Measurements from ENCODE around the gene PNN. TPM values are rescaled to one million over a fixed set of nuclear protein-coding genes. Genes with fewer than 3 reads are reported as not detected.
A peak's percentile ranks its signal among the peaks of the same experiment; 100 is the strongest.

Gene PNN
- total RNA-seq, 1 experiment from 2014 or later: 156 TPM

DNA sequence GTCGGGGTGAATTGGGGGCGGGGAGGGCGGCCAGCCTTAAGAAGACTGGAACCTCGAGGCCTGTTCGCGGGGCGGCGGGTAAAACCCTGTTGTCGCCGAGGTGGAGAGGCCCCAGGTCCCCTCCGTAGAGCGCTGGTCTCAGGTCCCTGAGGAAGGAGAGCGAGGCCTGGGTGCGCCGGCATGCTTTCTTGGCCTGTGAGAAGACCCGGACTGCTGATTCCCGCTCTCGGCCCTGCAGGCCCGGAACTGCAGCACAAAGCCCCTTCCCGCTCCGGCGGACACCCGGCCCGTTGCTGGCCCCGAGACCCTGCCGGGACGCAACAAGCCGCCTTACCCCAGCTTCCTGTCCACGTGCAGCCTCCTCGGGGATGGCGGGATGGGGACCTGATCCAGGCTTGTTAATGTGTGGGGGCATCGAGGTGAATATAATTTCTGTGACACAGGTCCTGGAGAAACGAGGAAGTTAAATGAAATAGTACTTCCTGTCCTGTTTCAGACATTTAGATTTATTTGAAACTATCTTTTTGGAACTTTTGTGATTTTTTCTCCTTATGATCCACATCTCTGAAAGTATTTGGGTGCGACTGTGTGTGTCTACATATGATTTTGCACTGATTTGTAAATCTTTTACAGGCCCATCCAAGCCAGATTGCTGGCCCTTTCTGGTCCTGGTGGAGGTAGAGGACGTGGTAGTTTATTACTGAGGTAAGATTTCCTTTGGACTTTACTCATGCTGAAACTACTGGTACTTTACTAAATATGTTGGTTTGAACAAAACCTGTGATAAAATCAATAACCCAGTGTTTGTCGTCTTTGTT lies 600 bp downstream of the PNN start (continued):
- TF ChIP-seq, protein P1, sequence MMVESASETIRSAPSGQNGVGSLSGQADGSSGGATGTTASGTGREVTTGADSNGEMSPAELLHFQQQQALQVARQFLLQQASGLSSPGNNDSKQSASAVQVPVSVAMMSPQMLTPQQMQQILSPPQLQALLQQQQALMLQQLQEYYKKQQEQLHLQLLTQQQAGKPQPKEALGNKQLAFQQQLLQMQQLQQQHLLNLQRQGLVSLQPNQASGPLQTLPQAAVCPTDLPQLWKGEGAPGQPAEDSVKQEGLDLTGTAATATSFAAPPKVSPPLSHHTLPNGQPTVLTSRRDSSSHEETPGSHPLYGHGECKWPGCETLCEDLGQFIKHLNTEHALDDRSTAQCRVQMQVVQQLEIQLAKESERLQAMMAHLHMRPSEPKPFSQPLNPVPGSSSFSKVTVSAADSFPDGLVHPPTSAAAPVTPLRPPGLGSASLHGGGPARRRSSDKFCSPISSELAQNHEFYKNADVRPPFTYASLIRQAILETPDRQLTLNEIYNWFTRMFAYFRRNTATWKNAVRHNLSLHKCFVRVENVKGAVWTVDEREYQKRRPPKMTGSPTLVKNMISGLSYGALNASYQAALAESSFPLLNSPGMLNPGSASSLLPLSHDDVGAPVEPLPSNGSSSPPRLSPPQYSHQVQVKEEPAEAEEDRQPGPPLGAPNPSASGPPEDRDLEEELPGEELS (CRISPR knock-in tag; IDR thresholded peaks at IDR 0.05): 0 out of 2 replicates have a peak, but pooled peaks have one; percentile 15
- no peak for TF ChIP-seq ZNF263 (CRISPR knock-in tag; IDR thresholded peaks at IDR 0.05; ENCODE audit: low read depth)
- TF ChIP-seq SP1 (CRISPR knock-in tag; conservative IDR thresholded peaks at IDR 0.05): no peak

DNA sequence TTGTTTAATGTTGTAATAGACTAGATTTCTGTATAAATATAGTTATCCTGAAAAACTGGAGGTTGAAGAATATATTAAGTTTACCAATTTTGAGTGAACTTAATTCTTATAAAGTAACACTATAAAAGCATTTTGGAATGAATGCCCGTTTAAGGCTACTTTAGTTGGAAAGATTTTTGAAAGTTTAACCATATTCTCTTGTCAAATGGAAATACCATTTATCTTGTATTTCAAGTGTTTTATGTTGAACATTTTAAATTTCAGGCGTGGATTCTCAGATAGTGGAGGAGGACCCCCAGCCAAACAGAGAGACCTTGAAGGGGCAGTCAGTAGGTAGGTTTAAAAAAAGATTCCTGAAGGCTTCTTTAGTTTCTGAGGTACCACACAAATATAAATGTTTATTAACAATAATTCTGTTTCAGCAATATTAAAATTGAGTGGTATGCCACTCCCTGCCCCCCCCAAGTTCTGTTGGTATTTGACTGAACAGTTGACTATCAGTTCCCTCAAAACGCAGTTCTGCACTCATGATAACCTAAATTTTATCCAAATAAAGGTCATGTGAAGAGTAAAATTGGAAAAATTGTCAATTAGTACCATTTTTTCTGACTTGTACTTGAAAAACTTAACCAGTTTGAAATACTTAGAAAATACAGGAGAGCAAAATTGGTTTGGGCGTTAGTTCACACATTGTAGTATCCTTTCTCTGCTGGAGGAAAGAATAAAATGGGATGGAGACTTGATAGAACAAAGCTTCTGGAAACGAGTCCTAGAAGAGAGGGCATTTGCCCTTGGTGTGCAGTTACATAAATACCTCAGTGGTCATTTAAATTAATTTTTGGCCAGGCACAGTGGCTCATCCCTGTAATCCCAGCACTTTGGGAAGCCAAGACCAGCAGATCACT lies 1.5 kb downstream of the PNN start:
- H3K9me3 Mint-ChIP-seq: no peaks in the 10 kb centered on the region
- no peak for DNase-seq (ENCODE audit: low spot score)
- peak overlapping the region; percentile 98 for H3K4me3 Mint-ChIP-seq
- POLR2A ChIA-PET: no interaction called here
- peaks cover 29% of the 10 kb centered on the region for H3K4me1 Mint-ChIP-seq
- TF ChIP-seq CREB1 (CRISPR knock-in tag; IDR thresholded peaks at IDR 0.05) (no peak), ZNF416 (CRISPR knock-in tag; IDR thresholded peaks at IDR 0.05) (0 out of 2 replicates have a peak, but pooled peaks have one; percentile 31), NFATC4 (CRISPR knock-in tag; IDR thresholded peaks at IDR 0.05) (no peak)
- ATAC-seq: no peak
- CTCF ChIA-PET: no interaction called here
- H3K36me3 Mint-ChIP-seq: peaks cover 3% of the 10 kb centered on the region
- peak overlapping the region; percentile 100 for H3K27ac Mint-ChIP-seq
- H3K27me3 Mint-ChIP-seq (ENCODE audit: low read depth): no peaks in the 10 kb centered on the region

DNA sequence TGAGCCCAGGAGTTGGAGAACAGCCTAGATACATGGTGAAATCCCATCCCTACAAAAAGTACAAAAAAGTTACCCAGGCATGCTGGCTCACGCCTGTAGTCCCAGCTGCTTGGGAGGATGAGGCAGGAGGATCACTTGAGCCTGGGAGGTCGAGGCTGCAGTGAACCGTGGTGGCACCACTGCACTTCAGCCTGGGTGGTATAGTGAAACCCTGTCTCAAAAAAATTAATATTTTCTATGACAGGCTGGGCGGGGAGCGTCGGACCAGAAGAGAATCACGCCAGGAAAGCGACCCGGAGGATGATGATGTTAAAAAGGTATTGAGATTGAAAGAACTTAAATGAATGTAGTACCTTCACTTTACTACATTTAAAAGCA lies 2.1 kb downstream of the PNN start:
- ATAC-seq (no peak), DNase-seq (ENCODE audit: low spot score) (no peak)
- no peak for TF ChIP-seq JUN (CRISPR knock-in tag; IDR thresholded peaks at IDR 0.05)
- TF ChIP-seq, protein P2, sequence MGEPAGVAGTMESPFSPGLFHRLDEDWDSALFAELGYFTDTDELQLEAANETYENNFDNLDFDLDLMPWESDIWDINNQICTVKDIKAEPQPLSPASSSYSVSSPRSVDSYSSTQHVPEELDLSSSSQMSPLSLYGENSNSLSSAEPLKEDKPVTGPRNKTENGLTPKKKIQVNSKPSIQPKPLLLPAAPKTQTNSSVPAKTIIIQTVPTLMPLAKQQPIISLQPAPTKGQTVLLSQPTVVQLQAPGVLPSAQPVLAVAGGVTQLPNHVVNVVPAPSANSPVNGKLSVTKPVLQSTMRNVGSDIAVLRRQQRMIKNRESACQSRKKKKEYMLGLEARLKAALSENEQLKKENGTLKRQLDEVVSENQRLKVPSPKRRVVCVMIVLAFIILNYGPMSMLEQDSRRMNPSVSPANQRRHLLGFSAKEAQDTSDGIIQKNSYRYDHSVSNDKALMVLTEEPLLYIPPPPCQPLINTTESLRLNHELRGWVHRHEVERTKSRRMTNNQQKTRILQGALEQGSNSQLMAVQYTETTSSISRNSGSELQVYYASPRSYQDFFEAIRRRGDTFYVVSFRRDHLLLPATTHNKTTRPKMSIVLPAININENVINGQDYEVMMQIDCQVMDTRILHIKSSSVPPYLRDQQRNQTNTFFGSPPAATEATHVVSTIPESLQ (CRISPR knock-in tag; IDR thresholded peaks at IDR 0.05): no peak
- TF ChIP-seq FOXP1 (CRISPR knock-in tag; IDR thresholded peaks at IDR 0.05; ENCODE audit: borderline replicate concordance): no peak
- TF ChIP-seq, protein P1 (CRISPR knock-in tag; IDR thresholded peaks at IDR 0.05): no peak
- TF ChIP-seq, protein P3, sequence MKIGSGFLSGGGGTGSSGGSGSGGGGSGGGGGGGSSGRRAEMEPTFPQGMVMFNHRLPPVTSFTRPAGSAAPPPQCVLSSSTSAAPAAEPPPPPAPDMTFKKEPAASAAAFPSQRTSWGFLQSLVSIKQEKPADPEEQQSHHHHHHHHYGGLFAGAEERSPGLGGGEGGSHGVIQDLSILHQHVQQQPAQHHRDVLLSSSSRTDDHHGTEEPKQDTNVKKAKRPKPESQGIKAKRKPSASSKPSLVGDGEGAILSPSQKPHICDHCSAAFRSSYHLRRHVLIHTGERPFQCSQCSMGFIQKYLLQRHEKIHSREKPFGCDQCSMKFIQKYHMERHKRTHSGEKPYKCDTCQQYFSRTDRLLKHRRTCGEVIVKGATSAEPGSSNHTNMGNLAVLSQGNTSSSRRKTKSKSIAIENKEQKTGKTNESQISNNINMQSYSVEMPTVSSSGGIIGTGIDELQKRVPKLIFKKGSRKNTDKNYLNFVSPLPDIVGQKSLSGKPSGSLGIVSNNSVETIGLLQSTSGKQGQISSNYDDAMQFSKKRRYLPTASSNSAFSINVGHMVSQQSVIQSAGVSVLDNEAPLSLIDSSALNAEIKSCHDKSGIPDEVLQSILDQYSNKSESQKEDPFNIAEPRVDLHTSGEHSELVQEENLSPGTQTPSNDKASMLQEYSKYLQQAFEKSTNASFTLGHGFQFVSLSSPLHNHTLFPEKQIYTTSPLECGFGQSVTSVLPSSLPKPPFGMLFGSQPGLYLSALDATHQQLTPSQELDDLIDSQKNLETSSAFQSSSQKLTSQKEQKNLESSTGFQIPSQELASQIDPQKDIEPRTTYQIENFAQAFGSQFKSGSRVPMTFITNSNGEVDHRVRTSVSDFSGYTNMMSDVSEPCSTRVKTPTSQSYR (CRISPR knock-in tag; IDR thresholded peaks at IDR 0.05): no peak
- TF ChIP-seq GABPB1 (CRISPR knock-in tag; IDR thresholded peaks at IDR 0.05): 0 out of 2 replicates have a peak, but pooled peaks have one; percentile 34
- TF ChIP-seq PRRX2 (CRISPR knock-in tag; IDR thresholded peaks at IDR 0.05): no peak
- TF ChIP-seq, protein P4, sequence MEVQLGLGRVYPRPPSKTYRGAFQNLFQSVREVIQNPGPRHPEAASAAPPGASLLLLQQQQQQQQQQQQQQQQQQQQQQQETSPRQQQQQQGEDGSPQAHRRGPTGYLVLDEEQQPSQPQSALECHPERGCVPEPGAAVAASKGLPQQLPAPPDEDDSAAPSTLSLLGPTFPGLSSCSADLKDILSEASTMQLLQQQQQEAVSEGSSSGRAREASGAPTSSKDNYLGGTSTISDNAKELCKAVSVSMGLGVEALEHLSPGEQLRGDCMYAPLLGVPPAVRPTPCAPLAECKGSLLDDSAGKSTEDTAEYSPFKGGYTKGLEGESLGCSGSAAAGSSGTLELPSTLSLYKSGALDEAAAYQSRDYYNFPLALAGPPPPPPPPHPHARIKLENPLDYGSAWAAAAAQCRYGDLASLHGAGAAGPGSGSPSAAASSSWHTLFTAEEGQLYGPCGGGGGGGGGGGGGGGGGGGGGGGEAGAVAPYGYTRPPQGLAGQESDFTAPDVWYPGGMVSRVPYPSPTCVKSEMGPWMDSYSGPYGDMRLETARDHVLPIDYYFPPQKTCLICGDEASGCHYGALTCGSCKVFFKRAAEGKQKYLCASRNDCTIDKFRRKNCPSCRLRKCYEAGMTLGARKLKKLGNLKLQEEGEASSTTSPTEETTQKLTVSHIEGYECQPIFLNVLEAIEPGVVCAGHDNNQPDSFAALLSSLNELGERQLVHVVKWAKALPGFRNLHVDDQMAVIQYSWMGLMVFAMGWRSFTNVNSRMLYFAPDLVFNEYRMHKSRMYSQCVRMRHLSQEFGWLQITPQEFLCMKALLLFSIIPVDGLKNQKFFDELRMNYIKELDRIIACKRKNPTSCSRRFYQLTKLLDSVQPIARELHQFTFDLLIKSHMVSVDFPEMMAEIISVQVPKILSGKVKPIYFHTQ (CRISPR knock-in tag; IDR thresholded peaks at IDR 0.05): peak; percentile 77
- Mint-ChIP-seq H3K4me3 (peak overlapping the region; percentile 98), H3K9me3 (no peaks in the 10 kb centered on the region), H3K4me1 (peaks cover 23% of the 10 kb centered on the region), H3K36me3 (peaks cover 3% of the 10 kb centered on the region), H3K27ac (peak overlapping the region; percentile 88), H3K27me3 (ENCODE audit: low read depth) (no peaks in the 10 kb centered on the region)
- CTCF ChIA-PET: no interaction called here
- POLR2A ChIA-PET: no interaction called here

Data from WTC11 (cell line).